K562 (cell line): ENCODE measurements around the gene ACBD5. TPM values are rescaled to one million over a fixed set of nuclear protein-coding genes. Genes with fewer than 3 reads are reported as not detected.
A peak's percentile ranks its signal among the peaks of the same experiment; 100 is the strongest.

Experiments used
- CXXC5 ChIP-seq: fragments of 250-450 bp; sonication (Bioruptor Pico); IDR thresholded peaks from 2 replicates; pipeline ENCODE4 v1.8.0; 2022; ENCODE audit warnings: inconsistent platforms, mild to moderate bottlenecking, moderate library complexity
- ETV6 ChIP-seq, 3 experiments: fragments of 150-350 bp in 1 of 3; sonication (generic) in 1 of 3; formaldehyde crosslinking in 1 of 3; IDR thresholded peaks; 2 replicates each; pipeline versions ENCODE4 v1.6.1 to v1.8.0; 2014 to 2022; ENCODE audit warnings: borderline replicate concordance in 2 of 3, low read depth in 2 of 3, antibody characterized with exemption in 1 of 3, low read length in 1 of 3, mild to moderate bottlenecking in 1 of 3, missing genetic modification reagents in 1 of 3
- GABPA ChIP-seq: fragments of 200-800 bp; sonication (Bioruptor generic); conservative IDR thresholded peaks from 2 replicates; pipeline ENCODE4 v1.6.1; 2016; ENCODE audit warnings: low read depth, missing genetic modification characterization, missing compliant biosample characterization
- GABPB1 ChIP-seq: sonication (generic); formaldehyde crosslinking; IDR thresholded peaks from 2 replicates; pipeline ENCODE4 v1.8.0; 2022; ENCODE audit warnings: mild to moderate bottlenecking, missing genetic modification reagents
- HDAC2 ChIP-seq: fragments of 450-650 bp; IDR thresholded peaks from 2 replicates; pipeline ENCODE4 v1.6.1; 2016; ENCODE audit warnings: mild to moderate bottlenecking
- HMG20A ChIP-seq: fragments of 450-650 bp; formaldehyde crosslinking; conservative IDR thresholded peaks from 2 replicates; pipeline ENCODE4 v1.4.0; 2020; ENCODE audit warnings: mild to moderate bottlenecking, mixed read lengths
- L3MBTL2 ChIP-seq: fragments of 450-650 bp; IDR thresholded peaks from 2 replicates; pipeline ENCODE4 v1.6.1; 2016; ENCODE audit warnings: mild to moderate bottlenecking, moderate library complexity
- MYC ChIP-seq, 2 experiments: fragments of 250-450 bp in 1 of 2; sonication (Bioruptor Pico) in 1 of 2; IDR thresholded peaks; 2 replicates each; pipeline versions ENCODE4 v1.5.1 to v1.6.1; 2012 to 2021; ENCODE audit warnings: low read depth in 2 of 2, borderline replicate concordance in 1 of 2, improper control_type of control experiment in 1 of 2, low read length in 1 of 2, mild to moderate bottlenecking in 1 of 2, moderate library complexity in 1 of 2
- NRF1 ChIP-seq, 2 experiments: fragments of 450-650 bp; IDR thresholded peaks in 1 of 2; conservative IDR thresholded peaks in 1 of 2; 2 replicates each; pipeline ENCODE4 v1.6.1; 2014; ENCODE audit warnings: mild to moderate bottlenecking in 2 of 2
- POLR2B ChIP-seq: fragments of 450-650 bp; IDR thresholded peaks from 2 replicates; pipeline ENCODE4 v1.6.1; 2018; ENCODE audit warnings: low read depth; ENCODE audit not compliant: partially characterized antibody
- TEAD1 ChIP-seq, 2 experiments: fragments of 450-650 bp in 1 of 2; sonication (generic) in 1 of 2; formaldehyde crosslinking; IDR thresholded peaks; 2 replicates each; pipeline versions ENCODE4 v1.4.0 to v1.8.0; 2020 to 2022; ENCODE audit warnings: mild to moderate bottlenecking in 2 of 2, missing genetic modification reagents in 1 of 2
- TEAD4 ChIP-seq, 2 experiments: sonication (generic) in 1 of 2; formaldehyde crosslinking in 1 of 2; IDR thresholded peaks; 2 replicates each; pipeline versions ENCODE4 v1.6.1 to v1.8.0; 2012 to 2022; ENCODE audit warnings: borderline replicate concordance in 1 of 2, inconsistent platforms in 1 of 2, low read length in 1 of 2, mild to moderate bottlenecking in 1 of 2, missing genetic modification reagents in 1 of 2
- ZNF146 ChIP-seq: IDR thresholded peaks from one replicate; pipeline ENCODE4 v1.6.1; 2018; ENCODE audit warnings: missing compliant biosample characterization; ENCODE audit not compliant: unreplicated experiment
- polyA plus RNA-seq, 8 experiments: library from polyadenylated mRNA; depleted of rRNA in 4 of 8; stranded (reverse) in 5 of 8; unstranded in 3 of 8; fragments of >200 nt; fragmentation: Nextera tagmentation in 2 of 8; fragmentation: Illumina TruSeq in 1 of 8; extraction: Ambion mirVana in 2 of 8; extraction: Trizol in 1 of 8; gene quantifications; 2 replicates each; pipeline versions ENCODE4 v1.2.1 to v1.2.3, GENCODE V29; 2011 to 2014; ENCODE audit warnings: inconsistent platforms in 1 of 8, missing spikeins in 1 of 8
- total RNA-seq, 7 experiments: library from RNA; depleted of rRNA in 6 of 7; stranded (reverse); fragments of >200 nt in 6 of 7; fragmentation: Illumina TruSeq in 2 of 7; extraction: Trizol in 2 of 7; gene quantifications; 2 replicates each; pipeline versions ENCODE4 v1.2.1 to v1.2.3, GENCODE V29; 2011 to 2021; ENCODE audit warnings: low replicate concordance in 1 of 7
- TF ChIP-seq, protein P1 (sequence below), 2 experiments: fragments of 450-650 bp in 1 of 2; sonication (generic) in 1 of 2; formaldehyde crosslinking in 1 of 2; IDR thresholded peaks; 2 replicates each; pipeline versions ENCODE4 v1.7.1 to v1.9.0; 2016 to 2022; ENCODE audit warnings: inconsistent platforms in 1 of 2, mild to moderate bottlenecking in 1 of 2, missing genetic modification reagents in 1 of 2
- TF ChIP-seq, protein P2 (sequence below), 2 experiments: fragments of 450-650 bp; conservative IDR thresholded peaks; 2 replicates each; pipeline ENCODE4 v1.6.1; 2017; ENCODE audit warnings: mild to moderate bottlenecking in 2 of 2, moderate library complexity in 2 of 2

Gene ACBD5
- total and polyA plus RNA-seq, 9 of the 15 experiments (the other 6 are each of a cell fraction or from before 2014, with no cell fraction given) = 1.5 to 10.3 (median 7.8) TPM

DNA sequence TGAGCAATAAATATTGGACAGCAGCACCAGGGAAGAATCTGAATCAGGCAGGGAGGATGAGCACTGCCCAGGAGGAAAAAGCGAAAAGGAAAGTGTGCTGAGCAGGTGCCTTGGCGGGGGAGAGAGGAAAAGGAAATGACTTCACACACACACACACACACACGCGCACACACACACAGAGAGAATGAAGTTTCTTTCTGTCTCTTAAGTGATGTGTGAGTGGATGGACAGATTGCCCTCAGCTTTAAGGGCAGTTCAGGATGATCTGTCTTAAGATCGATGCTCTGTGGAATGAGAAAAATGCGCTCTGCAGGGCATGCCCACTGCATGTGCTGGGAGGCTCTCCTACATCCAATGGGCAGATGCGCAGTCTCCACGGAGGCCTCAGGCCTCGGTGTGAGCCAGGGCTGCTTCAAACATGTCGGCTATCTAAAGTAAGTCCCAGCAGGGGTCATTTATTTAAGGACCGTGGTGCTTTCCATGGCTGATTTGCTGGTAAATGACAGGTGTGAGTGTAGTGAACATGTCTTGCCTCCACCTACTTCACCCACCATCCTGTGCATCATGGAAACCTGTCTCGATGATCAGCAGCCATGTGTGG lies 2.5 kb upstream of the ACBD5 start (continued):
- TF ChIP-seq, protein P1, sequence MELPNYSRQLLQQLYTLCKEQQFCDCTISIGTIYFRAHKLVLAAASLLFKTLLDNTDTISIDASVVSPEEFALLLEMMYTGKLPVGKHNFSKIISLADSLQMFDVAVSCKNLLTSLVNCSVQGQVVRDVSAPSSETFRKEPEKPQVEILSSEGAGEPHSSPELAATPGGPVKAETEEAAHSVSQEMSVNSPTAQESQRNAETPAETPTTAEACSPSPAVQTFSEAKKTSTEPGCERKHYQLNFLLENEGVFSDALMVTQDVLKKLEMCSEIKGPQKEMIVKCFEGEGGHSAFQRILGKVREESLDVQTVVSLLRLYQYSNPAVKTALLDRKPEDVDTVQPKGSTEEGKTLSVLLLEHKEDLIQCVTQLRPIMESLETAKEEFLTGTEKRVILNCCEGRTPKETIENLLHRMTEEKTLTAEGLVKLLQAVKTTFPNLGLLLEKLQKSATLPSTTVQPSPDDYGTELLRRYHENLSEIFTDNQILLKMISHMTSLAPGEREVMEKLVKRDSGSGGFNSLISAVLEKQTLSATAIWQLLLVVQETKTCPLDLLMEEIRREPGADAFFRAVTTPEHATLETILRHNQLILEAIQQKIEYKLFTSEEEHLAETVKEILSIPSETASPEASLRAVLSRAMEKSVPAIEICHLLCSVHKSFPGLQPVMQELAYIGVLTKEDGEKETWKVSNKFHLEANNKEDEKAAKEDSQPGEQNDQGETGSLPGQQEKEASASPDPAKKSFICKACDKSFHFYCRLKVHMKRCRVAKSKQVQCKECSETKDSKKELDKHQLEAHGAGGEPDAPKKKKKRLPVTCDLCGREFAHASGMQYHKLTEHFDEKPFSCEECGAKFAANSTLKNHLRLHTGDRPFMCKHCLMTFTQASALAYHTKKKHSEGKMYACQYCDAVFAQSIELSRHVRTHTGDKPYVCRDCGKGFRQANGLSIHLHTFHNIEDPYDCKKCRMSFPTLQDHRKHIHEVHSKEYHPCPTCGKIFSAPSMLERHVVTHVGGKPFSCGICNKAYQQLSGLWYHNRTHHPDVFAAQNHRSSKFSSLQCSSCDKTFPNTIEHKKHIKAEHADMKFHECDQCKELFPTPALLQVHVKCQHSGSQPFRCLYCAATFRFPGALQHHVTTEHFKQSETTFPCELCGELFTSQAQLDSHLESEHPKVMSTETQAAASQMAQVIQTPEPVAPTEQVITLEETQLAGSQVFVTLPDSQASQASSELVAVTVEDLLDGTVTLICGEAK (IDR thresholded peaks at IDR 0.05) = peak; percentile 79
- TF ChIP-seq, protein P1 (CRISPR knock-in tag; IDR thresholded peaks at IDR 0.05) = no peak
- peak in 1 of 2 experiments; percentile 57; a peak in 1 of 4 replicates for TF ChIP-seq TEAD1 (CRISPR knock-in tag; IDR thresholded peaks at IDR 0.05)
- TF ChIP-seq MYC (IDR thresholded peaks at IDR 0.05; ENCODE audit: low read depth, low read length) = peak; percentile 65
- no peak for TF ChIP-seq MYC (CRISPR knock-in tag; IDR thresholded peaks at IDR 0.05; ENCODE audit: borderline replicate concordance, low read depth)
- peak; percentile 63 to 66 for TF ChIP-seq NRF1 (conservative IDR thresholded peaks at IDR 0.05 in 1 of 2, IDR thresholded peaks at IDR 0.05 in 1 of 2)
- TF ChIP-seq, protein P2, sequence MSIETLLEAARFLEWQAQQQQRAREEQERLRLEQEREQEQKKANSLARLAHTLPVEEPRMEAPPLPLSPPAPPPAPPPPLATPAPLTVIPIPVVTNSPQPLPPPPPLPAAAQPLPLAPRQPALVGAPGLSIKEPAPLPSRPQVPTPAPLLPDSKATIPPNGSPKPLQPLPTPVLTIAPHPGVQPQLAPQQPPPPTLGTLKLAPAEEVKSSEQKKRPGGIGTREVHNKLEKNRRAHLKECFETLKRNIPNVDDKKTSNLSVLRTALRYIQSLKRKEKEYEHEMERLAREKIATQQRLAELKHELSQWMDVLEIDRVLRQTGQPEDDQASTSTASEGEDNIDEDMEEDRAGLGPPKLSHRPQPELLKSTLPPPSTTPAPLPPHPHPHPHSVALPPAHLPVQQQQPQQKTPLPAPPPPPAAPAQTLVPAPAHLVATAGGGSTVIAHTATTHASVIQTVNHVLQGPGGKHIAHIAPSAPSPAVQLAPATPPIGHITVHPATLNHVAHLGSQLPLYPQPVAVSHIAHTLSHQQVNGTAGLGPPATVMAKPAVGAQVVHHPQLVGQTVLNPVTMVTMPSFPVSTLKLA (conservative IDR thresholded peaks at IDR 0.05) = peak in 1 of 2 experiments; percentile 18; a peak in 2 of 4 replicates
- no peak for TF ChIP-seq ZNF146 (CRISPR knock-in tag)
- peak; percentile 62; the same call in 1 of the 2 replicates for TF ChIP-seq GABPA (tag)
- TF ChIP-seq TEAD4 (IDR thresholded peaks at IDR 0.05; ENCODE audit: low read length) = no peak
- TF ChIP-seq TEAD4 (CRISPR knock-in tag; IDR thresholded peaks at IDR 0.05; ENCODE audit: borderline replicate concordance) = no peak
- TF ChIP-seq HMG20A (CRISPR knock-in tag) = no peak
- TF ChIP-seq POLR2B = peak; percentile 41
- no peak for TF ChIP-seq HDAC2
- TF ChIP-seq GABPB1 = peak; percentile 47; the same call in 1 of the 2 replicates
- peak; percentile 73 for TF ChIP-seq L3MBTL2
- TF ChIP-seq ETV6 (IDR thresholded peaks at IDR 0.05; ENCODE audit: borderline replicate concordance in 1 of 2, low read depth in 2 of 2, low read length in 1 of 2) = peak; percentile 42 to 53; a peak in 1 of 4 replicates
- TF ChIP-seq ETV6 (CRISPR knock-in tag; IDR thresholded peaks at IDR 0.05; ENCODE audit: borderline replicate concordance) = no peak
- peak; percentile 30; the same call in 1 of the 2 replicates for TF ChIP-seq CXXC5
